Astrocyte of the spinal cord (primary cell): ENCODE results near the gene SLC35F3.

Experiments
- DNase-seq: peaks from one replicate; pipeline ENCODE4 v3.0.0; 2011; ENCODE audit warnings: low read depth, low spot score
- H3K4me3 ChIP-seq: 2 replicates; pipeline ENCODE4 v1.5.1; 2011; ENCODE audit warnings: low read depth, mild to moderate bottlenecking, low read length, moderate library complexity
- in situ Hi-C: cut with HindIII; loops from 2 replicates; pipeline ENCODE4 v1.10.0; 2017; ENCODE audit warnings: low sequenced_read_pairs
- TF ChIP-seq, protein P1 (sequence below): IDR thresholded peaks from 2 replicates; pipeline ENCODE4 v1.5.1; 2012; ENCODE audit warnings: low read depth, mild to moderate bottlenecking, low read length, inconsistent platforms

SLC35F3 gene

DNA sequence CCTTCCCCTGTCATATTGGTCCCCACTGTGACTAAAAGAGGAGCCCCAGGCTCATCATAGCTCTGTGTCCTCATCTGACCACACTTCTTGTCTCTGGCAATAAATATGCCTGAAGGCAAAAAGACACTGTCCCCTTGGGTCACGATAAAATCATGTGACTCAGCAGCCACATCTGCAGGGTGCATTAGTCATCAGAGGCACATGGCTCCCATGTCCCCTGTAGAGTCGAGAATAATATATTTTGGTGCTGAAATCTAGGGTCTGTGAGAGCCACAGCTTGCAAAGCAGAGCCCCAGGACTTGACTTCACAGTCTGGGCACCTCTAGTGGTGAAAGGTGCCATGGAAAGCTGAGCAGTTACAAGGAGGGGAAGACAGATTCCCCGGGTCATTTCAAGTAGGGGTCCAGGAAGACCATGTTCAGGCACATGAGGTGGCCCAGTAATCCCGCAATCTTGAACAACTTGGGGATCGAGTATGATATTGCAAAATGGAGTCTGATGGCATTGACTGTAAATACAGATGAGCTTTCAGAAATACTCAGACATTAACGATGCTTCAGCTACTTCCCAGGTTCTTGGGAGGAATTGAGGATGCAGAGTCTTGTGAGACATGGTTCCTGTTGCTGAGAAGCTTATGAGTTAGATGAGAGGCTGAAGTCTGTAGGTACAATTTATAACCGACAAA lies 68.6 kb downstream of the SLC35F3 start:
- DNase-seq: no peak
- in situ Hi-C loops: no loop called here
- H3K4me3 ChIP-seq: no peak overlapping the region
- TF ChIP-seq, protein P1, sequence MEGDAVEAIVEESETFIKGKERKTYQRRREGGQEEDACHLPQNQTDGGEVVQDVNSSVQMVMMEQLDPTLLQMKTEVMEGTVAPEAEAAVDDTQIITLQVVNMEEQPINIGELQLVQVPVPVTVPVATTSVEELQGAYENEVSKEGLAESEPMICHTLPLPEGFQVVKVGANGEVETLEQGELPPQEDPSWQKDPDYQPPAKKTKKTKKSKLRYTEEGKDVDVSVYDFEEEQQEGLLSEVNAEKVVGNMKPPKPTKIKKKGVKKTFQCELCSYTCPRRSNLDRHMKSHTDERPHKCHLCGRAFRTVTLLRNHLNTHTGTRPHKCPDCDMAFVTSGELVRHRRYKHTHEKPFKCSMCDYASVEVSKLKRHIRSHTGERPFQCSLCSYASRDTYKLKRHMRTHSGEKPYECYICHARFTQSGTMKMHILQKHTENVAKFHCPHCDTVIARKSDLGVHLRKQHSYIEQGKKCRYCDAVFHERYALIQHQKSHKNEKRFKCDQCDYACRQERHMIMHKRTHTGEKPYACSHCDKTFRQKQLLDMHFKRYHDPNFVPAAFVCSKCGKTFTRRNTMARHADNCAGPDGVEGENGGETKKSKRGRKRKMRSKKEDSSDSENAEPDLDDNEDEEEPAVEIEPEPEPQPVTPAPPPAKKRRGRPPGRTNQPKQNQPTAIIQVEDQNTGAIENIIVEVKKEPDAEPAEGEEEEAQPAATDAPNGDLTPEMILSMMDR: no peak

- TF ChIP-seq, protein P1: no peak
These were observed 71.0 kb downstream of the SLC35F3 start for GRCh38 chr1:233975486-233975885.

GRCh38 chr1:233981042-233981675 lies 76.7 kb downstream of the SLC35F3 start:
- DNase-seq: no peak
- TF ChIP-seq, protein P1: no peak

More at GRCh38 chr1:233975486-233975885, 71.0 kb downstream of the SLC35F3 start:
- no peak overlapping the region for H3K4me3 ChIP-seq
- DNase-seq: no peak
- in situ Hi-C loops: no loop called here

DNA sequence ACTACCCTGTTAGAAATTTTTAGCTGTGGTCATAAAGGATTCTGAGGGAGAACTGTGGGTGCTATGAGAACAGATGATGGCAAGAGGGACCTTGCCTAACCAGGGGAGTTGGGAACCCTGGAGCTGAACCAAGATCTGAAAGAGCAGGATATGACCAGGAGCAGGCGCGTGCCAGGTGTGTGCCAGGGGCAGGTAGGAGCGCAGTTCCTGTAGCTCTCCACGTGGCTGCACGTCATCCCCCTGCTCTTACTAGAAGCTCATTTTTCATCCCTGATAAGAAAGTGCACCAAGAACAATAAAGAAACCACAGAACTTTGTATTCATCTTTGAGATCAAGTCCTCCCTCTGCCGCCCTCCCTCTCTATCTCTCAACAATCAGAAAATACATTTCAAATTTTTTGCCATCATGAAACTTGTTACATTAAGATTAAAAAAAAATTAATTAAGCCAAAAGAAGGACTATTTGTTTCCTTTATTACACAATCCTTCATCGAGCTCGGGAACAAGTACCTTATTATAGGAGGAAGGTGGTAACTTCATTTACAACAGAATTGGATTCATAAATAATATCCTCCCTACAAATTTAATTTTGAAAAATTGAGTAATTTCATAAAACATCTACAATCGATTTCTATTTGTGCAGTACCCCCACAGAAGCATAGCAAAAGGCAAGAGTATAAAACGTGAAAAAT lies 78.5 kb downstream of the SLC35F3 start:
- TF ChIP-seq, protein P1: no peak
- in situ Hi-C loops: no loop called here
- no peak for DNase-seq

More at GRCh38 chr1:233981042-233981675, 76.7 kb downstream of the SLC35F3 start:
- H3K4me3 ChIP-seq: no peak overlapping the region
- in situ Hi-C loops: no loop called here

GRCh38 chr1:233983811-233984210 lies 79.3 kb downstream of the SLC35F3 start:
- TF ChIP-seq, protein P1: no peak
- in situ Hi-C loops: no loop called here
- DNase-seq: no peak
- H3K4me3 ChIP-seq: no peak overlapping the region

More for the DNA sequence above, 78.5 kb downstream of the SLC35F3 start:
- no peak overlapping the region for H3K4me3 ChIP-seq

GRCh38 chr1:233988963-233989696 lies 84.7 kb downstream of the SLC35F3 start:
- in situ Hi-C loops: no loop called here
- TF ChIP-seq, protein P1: no peak

More at GRCh38 chr1:233988963-233989696, 84.7 kb downstream of the SLC35F3 start:
- no peak for DNase-seq
- no peak overlapping the region for H3K4me3 ChIP-seq
